ENCODE results near the gene ABCC1.

DNA sequence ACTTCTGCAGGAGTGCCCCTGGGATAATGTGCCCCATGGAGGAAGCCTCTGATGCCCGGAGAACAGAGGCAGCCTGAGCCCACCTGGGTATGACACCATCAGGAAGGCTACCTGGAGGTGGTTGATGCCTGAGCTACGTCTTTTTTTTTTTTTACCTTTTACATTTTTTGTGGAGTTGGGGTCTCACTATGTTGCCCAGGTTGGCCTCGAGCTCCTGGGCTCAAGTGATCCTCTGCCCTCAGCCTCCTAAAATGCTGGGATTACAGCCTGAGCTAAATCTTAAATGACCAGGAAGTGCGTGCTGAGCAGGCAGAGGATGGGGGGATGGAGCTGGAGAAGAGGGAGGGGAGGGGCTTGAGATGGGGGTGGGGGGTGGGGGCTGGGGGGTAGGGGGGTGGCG lies 241.1 kb downstream of the ABCC1 start:
- TF ChIP-seq, protein P1, sequence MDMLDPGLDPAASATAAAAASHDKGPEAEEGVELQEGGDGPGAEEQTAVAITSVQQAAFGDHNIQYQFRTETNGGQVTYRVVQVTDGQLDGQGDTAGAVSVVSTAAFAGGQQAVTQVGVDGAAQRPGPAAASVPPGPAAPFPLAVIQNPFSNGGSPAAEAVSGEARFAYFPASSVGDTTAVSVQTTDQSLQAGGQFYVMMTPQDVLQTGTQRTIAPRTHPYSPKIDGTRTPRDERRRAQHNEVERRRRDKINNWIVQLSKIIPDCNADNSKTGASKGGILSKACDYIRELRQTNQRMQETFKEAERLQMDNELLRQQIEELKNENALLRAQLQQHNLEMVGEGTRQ (IDR thresholded peaks at IDR 0.05; ENCODE audit: low read depth, low read length), result no peak
- TF ChIP-seq RFX5 (IDR thresholded peaks at IDR 0.05; ENCODE audit: low read depth, low read length) (no peak), BHLHE40 (IDR thresholded peaks at IDR 0.05; ENCODE audit: low read depth, low read length) (no peak), MXI1 (IDR thresholded peaks at IDR 0.05; ENCODE audit: borderline replicate concordance, low read depth, low read length) (no peak), CEBPB (IDR thresholded peaks at IDR 0.05; ENCODE audit: low read depth, low read length) (no peak), POLR2A (IDR thresholded peaks at IDR 0.05; ENCODE audit: low read depth, low read length) (no peak), RAD21 (IDR thresholded peaks at IDR 0.05; ENCODE audit: low read length) (no peak), MAZ (IDR thresholded peaks at IDR 0.05; ENCODE audit: borderline replicate concordance, low read depth, low read length) (no peak), NFE2L2 (IDR thresholded peaks at IDR 0.05; ENCODE audit: low read depth, low read length) (no peak), SMC3 (IDR thresholded peaks at IDR 0.05; ENCODE audit: low read depth, low read length) (no peak)
- TF ChIP-seq, protein P2, sequence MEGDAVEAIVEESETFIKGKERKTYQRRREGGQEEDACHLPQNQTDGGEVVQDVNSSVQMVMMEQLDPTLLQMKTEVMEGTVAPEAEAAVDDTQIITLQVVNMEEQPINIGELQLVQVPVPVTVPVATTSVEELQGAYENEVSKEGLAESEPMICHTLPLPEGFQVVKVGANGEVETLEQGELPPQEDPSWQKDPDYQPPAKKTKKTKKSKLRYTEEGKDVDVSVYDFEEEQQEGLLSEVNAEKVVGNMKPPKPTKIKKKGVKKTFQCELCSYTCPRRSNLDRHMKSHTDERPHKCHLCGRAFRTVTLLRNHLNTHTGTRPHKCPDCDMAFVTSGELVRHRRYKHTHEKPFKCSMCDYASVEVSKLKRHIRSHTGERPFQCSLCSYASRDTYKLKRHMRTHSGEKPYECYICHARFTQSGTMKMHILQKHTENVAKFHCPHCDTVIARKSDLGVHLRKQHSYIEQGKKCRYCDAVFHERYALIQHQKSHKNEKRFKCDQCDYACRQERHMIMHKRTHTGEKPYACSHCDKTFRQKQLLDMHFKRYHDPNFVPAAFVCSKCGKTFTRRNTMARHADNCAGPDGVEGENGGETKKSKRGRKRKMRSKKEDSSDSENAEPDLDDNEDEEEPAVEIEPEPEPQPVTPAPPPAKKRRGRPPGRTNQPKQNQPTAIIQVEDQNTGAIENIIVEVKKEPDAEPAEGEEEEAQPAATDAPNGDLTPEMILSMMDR (conservative IDR thresholded peaks at IDR 0.05; ENCODE audit: low read depth, low read length), result no peak

Measured in IMR-90 (cell line).